SU-DHL-6 (cell line): ENCODE results near the gene HUNK.

ENCODE experiments used
- H2AFZ ChIP-seq: fragments of 200-600 bp; sonication (generic); 2 replicates; pipeline ENCODE4 v1.6.1; 2014; ENCODE audit warnings: low read depth, mild to moderate bottlenecking, moderate library complexity, mixed read lengths, antibody characterized with exemption, low read length; ENCODE audit not compliant: severe bottlenecking
- H3F3A ChIP-seq: fragments of 200-600 bp; shearing (Covaris generic); 2 replicates; pipeline ENCODE4 v1.6.0; 2016; ENCODE audit warnings: antibody characterized with exemption, mild to moderate bottlenecking; ENCODE audit not compliant: insufficient read depth
- H3K27ac ChIP-seq: fragments of 200-600 bp; sonication (generic); 2 replicates; pipeline ENCODE4 v1.5.1; 2016; ENCODE audit warnings: low read depth, mild to moderate bottlenecking, low read length, moderate library complexity, mixed read lengths
- H3K27me3 ChIP-seq: fragments of 200-600 bp; sonication (generic), shearing (Covaris generic); 2 replicates; pipeline ENCODE4 v1.6.0; 2014; ENCODE audit warnings: mild to moderate bottlenecking, low read length
- H3K36me3 ChIP-seq: fragments of 200-600 bp; sonication (generic); 2 replicates; pipeline ENCODE4 v1.6.1; 2014; ENCODE audit warnings: mild to moderate bottlenecking, low read length, mixed read lengths
- H3K4me2 ChIP-seq: fragments of 300-600, 200-600 bp; shearing (Covaris generic), sonication (generic); 2 replicates; pipeline ENCODE4 v1.6.0; 2014; ENCODE audit warnings: low read length, low read depth, mild to moderate bottlenecking; ENCODE audit not compliant: poor library complexity, severe bottlenecking
- H3K4me3 ChIP-seq: fragments of 200-600 bp; sonication (generic); 2 replicates; pipeline ENCODE4 v1.5.1; 2014; ENCODE audit warnings: antibody characterized with exemption, low read length, mild to moderate bottlenecking, mixed read lengths; ENCODE audit not compliant: insufficient read depth, poor library complexity, severe bottlenecking
- H3K79me2 ChIP-seq: fragments of 200-600 bp; sonication (generic); 2 replicates; pipeline ENCODE4 v1.6.1; 2014; ENCODE audit warnings: mild to moderate bottlenecking, low read length, moderate library complexity; ENCODE audit not compliant: insufficient read depth
- H3K9ac ChIP-seq: fragments of 200-600 bp; sonication (generic); 2 replicates; pipeline ENCODE4 v1.7.0; 2014; ENCODE audit warnings: mild to moderate bottlenecking, low read length
- H3K9me2 ChIP-seq: fragments of 200-600 bp; sonication (generic); replicated peaks from 2 replicates; pipeline ENCODE4 v1.6.1; 2014; ENCODE audit warnings: low read length; ENCODE audit not compliant: insufficient read depth
- H3K9me3 ChIP-seq: fragments of 200-600 bp; sonication (generic); 2 replicates; pipeline ENCODE4 v1.6.1; 2014; ENCODE audit warnings: low read length, mixed read lengths; ENCODE audit not compliant: insufficient read depth
- H4K20me1 ChIP-seq: fragments of 200-600 bp; sonication (generic); 2 replicates; pipeline ENCODE4 v1.6.1; 2014; ENCODE audit warnings: low read depth, mild to moderate bottlenecking, antibody characterized with exemption, low read length, moderate library complexity, mixed read lengths
- EZH2phosphoT487 ChIP-seq: fragments of 200-600 bp; sonication (generic), shearing (Covaris generic); conservative IDR thresholded peaks from 2 replicates; pipeline ENCODE4 v1.6.1; 2018; ENCODE audit warnings: mild to moderate bottlenecking, antibody characterized with exemption, low read length, moderate library complexity, mixed read lengths
- TF ChIP-seq, protein P1 (sequence below): fragments of 200-600 bp; sonication (generic); IDR thresholded peaks from one replicate; pipeline ENCODE4 v1.5.1; 2017; ENCODE audit warnings: antibody characterized with exemption, mild to moderate bottlenecking, low read length, moderate library complexity; ENCODE audit not compliant: insufficient read depth, poor library complexity, severe bottlenecking

Gene HUNK

DNA sequence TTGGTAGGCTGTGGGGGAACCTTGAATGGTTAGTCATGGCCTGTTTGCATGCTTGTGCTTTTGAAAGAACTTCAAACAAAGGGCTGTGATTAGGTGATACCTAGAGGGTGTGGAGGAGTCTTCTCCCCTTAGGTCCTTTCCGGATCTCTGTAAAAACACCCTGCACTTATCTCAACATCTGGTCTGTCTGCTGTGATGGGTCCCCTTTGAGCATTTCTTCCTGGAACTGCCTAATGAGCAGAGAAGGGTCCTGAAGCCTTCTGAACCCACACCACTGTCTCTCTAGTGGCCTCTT, 59.6 kb downstream of the HUNK start:
- no peaks in the 10 kb centered on the region for H3F3A ChIP-seq
- H3K27ac ChIP-seq = no peak overlapping the region
- no peaks in the 10 kb centered on the region for H3K36me3 ChIP-seq
- TF ChIP-seq, protein P1, sequence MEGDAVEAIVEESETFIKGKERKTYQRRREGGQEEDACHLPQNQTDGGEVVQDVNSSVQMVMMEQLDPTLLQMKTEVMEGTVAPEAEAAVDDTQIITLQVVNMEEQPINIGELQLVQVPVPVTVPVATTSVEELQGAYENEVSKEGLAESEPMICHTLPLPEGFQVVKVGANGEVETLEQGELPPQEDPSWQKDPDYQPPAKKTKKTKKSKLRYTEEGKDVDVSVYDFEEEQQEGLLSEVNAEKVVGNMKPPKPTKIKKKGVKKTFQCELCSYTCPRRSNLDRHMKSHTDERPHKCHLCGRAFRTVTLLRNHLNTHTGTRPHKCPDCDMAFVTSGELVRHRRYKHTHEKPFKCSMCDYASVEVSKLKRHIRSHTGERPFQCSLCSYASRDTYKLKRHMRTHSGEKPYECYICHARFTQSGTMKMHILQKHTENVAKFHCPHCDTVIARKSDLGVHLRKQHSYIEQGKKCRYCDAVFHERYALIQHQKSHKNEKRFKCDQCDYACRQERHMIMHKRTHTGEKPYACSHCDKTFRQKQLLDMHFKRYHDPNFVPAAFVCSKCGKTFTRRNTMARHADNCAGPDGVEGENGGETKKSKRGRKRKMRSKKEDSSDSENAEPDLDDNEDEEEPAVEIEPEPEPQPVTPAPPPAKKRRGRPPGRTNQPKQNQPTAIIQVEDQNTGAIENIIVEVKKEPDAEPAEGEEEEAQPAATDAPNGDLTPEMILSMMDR = no peak
- TF ChIP-seq EZH2phosphoT487 = no peak
- H3K4me2 ChIP-seq = no peak overlapping the region
- no peaks in the 10 kb centered on the region for H3K9me3 ChIP-seq
- no peak overlapping the region for H3K9ac ChIP-seq
- no peak overlapping the region for H3K4me3 ChIP-seq
- H4K20me1 ChIP-seq = no peaks in the 10 kb centered on the region
- no peaks in the 10 kb centered on the region for H3K27me3 ChIP-seq
- H3K9me2 ChIP-seq = no peaks in the 10 kb centered on the region
- H2AFZ ChIP-seq = no peak overlapping the region
- no peaks in the 10 kb centered on the region for H3K79me2 ChIP-seq

DNA sequence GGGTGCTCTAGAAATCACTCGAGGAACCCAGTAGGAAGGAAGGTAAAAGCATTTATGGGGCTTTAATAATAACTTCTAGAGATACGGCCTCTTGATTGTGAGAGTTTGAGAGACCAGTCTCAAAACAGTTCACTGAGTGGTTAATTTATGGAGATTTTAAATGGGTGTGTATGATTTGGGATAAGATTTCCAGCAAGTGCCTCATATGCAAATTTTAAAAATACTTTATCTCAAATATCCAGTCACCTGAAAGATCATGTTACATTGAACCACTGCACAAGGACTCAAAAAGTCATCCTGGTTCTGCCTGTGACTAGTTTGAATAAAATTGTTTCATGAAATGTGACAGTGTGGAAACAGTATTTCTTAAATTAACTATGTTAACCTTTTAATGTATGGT, 64.5 kb downstream of the HUNK start:
- Histone ChIP-seq H3K4me3 (no peak overlapping the region), H3F3A (no peaks in the 10 kb centered on the region), H3K27ac (no peak overlapping the region), H3K27me3 (no peaks in the 10 kb centered on the region), H3K79me2 (no peaks in the 10 kb centered on the region), H4K20me1 (no peaks in the 10 kb centered on the region), H3K4me2 (no peak overlapping the region), H3K9me2 (no peaks in the 10 kb centered on the region), H3K9me3 (no peaks in the 10 kb centered on the region), H3K9ac (no peak overlapping the region), H2AFZ (no peak overlapping the region), H3K36me3 (no peaks in the 10 kb centered on the region)
- TF ChIP-seq EZH2phosphoT487 = no peak
- TF ChIP-seq, protein P1 = no peak

DNA sequence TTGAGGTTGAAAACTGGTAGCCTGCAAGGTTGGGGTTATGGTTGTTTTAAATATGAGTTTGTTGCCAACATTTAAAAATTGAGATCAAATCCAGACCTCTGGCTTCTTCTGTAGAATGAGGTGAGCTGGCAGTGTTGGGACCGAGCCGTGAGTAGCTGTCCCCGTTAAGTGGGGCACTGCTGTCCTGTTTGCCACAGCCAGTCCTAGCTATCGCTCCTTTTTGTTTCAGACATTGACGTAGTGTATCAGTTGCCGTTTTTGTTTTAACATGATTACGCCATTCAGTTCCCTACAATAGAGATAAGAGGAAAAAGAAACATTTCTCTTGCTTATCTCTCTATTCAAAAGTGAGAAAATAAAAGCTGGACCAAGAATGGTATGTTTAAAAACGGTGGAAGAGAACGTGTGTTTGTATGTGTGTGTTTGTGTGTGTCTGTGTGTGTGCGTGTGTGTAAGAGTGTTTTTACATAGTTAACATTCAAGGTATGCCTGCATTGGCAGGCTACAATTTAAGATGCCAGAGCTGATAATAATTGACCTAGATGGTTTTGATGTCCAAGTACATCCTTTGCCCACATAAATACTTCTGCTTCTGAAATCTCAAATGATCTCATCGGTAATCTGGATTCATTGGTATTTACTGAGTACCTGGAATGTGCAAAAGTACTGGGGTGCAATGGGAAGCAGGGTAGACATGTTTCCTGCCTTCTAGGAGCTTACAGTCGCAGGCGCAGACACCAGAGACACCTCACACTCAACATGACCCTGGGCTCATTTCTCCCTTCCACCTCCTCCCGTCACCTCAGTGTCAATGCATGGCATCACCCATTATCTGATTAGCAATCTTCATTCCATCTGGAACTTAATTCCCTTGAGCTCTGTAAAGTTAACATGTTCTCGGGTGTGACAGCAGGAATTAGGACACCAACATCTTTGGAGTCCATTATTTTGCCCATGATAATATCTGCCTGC, 65.8 kb downstream of the HUNK start:
- Histone ChIP-seq H3K79me2 (no peaks in the 10 kb centered on the region), H3K27ac (no peak overlapping the region), H3K9ac (no peak overlapping the region), H3K4me2 (no peak overlapping the region), H3K4me3 (no peak overlapping the region), H3K9me3 (no peaks in the 10 kb centered on the region), H3K36me3 (no peaks in the 10 kb centered on the region), H3K9me2 (no peaks in the 10 kb centered on the region), H2AFZ (no peak overlapping the region), H3K27me3 (no peaks in the 10 kb centered on the region), H4K20me1 (no peaks in the 10 kb centered on the region), H3F3A (no peaks in the 10 kb centered on the region)
- TF ChIP-seq, protein P1 = no peak
- TF ChIP-seq EZH2phosphoT487 = no peak
